ENCODE results near the gene CLMN.

Gene CLMN

GRCh38 chr14:95237121-95237957, 82.4 kb downstream of the CLMN start:
- no peak for DNase-seq

GRCh38 chr14:95236221-95236620, 83.5 kb downstream of the CLMN start:
- DNase-seq, result no peak

- DNase-seq, result no peak
Measured at GRCh38 chr14:95235767-95236166, 83.9 kb downstream of the CLMN start.

GRCh38 chr14:95235351-95235750, 84.4 kb downstream of the CLMN start:
- no peak for DNase-seq

GRCh38 chr14:95234426-95234825, 85.3 kb downstream of the CLMN start:
- no peak for DNase-seq

GRCh38 chr14:95233702-95234241, 85.9 kb downstream of the CLMN start:
- no peak for DNase-seq

GRCh38 chr14:95232894-95233584, 86.7 kb downstream of the CLMN start:
- no peak for DNase-seq

GRCh38 chr14:95231966-95232633, 87.6 kb downstream of the CLMN start:
- no peak for DNase-seq

- DNase-seq, result no peak
Measured at GRCh38 chr14:95229749-95230148, 90.0 kb downstream of the CLMN start.

- no peak for DNase-seq
Measured at GRCh38 chr14:95228240-95228639, 91.5 kb downstream of the CLMN start.

- DNase-seq, result no peak
Measured at GRCh38 chr14:95227279-95227860, 92.3 kb downstream of the CLMN start.

GRCh38 chr14:95226801-95227200, 92.9 kb downstream of the CLMN start:
- DNase-seq, result no peak

- DNase-seq, result no peak
Measured at GRCh38 chr14:95225251-95225887, 94.3 kb downstream of the CLMN start.

- no peak for DNase-seq
Measured at GRCh38 chr14:95222870-95223398, 96.8 kb downstream of the CLMN start.

GRCh38 chr14:95222151-95222631, 97.5 kb downstream of the CLMN start:
- no peak for DNase-seq

GRCh38 chr14:95221531-95221930, 98.2 kb downstream of the CLMN start:
- DNase-seq, result no peak

GRCh38 chr14:95220663-95221231, 99.0 kb downstream of the CLMN start:
- DNase-seq, result no peak

GRCh38 chr14:95218472-95219193, 101.1 kb downstream of the CLMN start:
- no peak for DNase-seq

- DNase-seq, result no peak
Measured at GRCh38 chr14:95218006-95218405, 101.7 kb downstream of the CLMN start.

GRCh38 chr14:95217391-95217900, 102.3 kb downstream of the CLMN start:
- no peak for DNase-seq

- no peak for DNase-seq
Measured at GRCh38 chr14:95216008-95216407, 103.7 kb downstream of the CLMN start.

Data from stimulated activated CD4-positive, alpha-beta T cell treated with anti-CD3 and anti-CD28 coated beads, Interleukin-15, amount 100 ng/mL, for 24 hours (primary cell).